Neural cell (in vitro differentiated cells): ENCODE results near the gene SGSM1. TPM values are rescaled to one million over a fixed set of nuclear protein-coding genes. Genes with fewer than 3 reads are reported as not detected.

Experiments used
- H2AFZ ChIP-seq: fragments of 200-600, 300-800 bp; sonication (generic), shearing (Covaris generic); 2 replicates; pipeline ENCODE4 v1.6.0; 2014; ENCODE audit warnings: low read depth, mild to moderate bottlenecking, antibody characterized with exemption, low read length, moderate library complexity
- H3F3A ChIP-seq: fragments of 200-600 bp; shearing (Covaris generic); 2 replicates; pipeline ENCODE4 v1.6.1; 2016; ENCODE audit warnings: mild to moderate bottlenecking, moderate library complexity, mixed read lengths, antibody characterized with exemption, low read length; ENCODE audit not compliant: insufficient read depth, poor library complexity, severe bottlenecking
- H3K27ac ChIP-seq: fragments of 200-600, 300-800 bp; sonication (generic), shearing (Covaris generic); 2 replicates; pipeline ENCODE4 v1.5.1; 2014; ENCODE audit warnings: mild to moderate bottlenecking, low read length, moderate library complexity
- H3K27me3 ChIP-seq: fragments of 300-800, 200-600 bp; sonication (generic), shearing (Covaris generic); 2 replicates; pipeline ENCODE4 v1.6.0; 2014; ENCODE audit warnings: mild to moderate bottlenecking, low read depth, low read length, moderate library complexity; ENCODE audit not compliant: insufficient read depth
- H3K36me3 ChIP-seq: fragments of 300-800, 200-600 bp; sonication (generic), shearing (Covaris generic); 2 replicates; pipeline ENCODE4 v1.5.1; 2014; ENCODE audit warnings: mild to moderate bottlenecking, antibody characterized with exemption, low read length, moderate library complexity; ENCODE audit not compliant: insufficient read depth
- H3K4me2 ChIP-seq: fragments of 300-800, 200-600 bp; sonication (generic), shearing (Covaris generic); 2 replicates; pipeline ENCODE4 v1.6.0; 2014; ENCODE audit warnings: mild to moderate bottlenecking, low read length
- H3K4me3 ChIP-seq: fragments of 300-800, 200-600 bp; sonication (generic), shearing (Covaris generic); 2 replicates; pipeline ENCODE4 v1.5.1; 2014; ENCODE audit warnings: mild to moderate bottlenecking, low read length, moderate library complexity
- H3K79me2 ChIP-seq: fragments of 200-600 bp; shearing (Covaris generic); replicated peaks from 2 replicates; pipeline ENCODE4 v1.6.0; 2014; ENCODE audit warnings: mild to moderate bottlenecking, low read length, moderate library complexity; ENCODE audit not compliant: insufficient read depth
- H3K9ac ChIP-seq: fragments of 300-800, 200-600 bp; sonication (generic), shearing (Covaris generic); 2 replicates; pipeline ENCODE4 v1.6.1; 2016; ENCODE audit warnings: mild to moderate bottlenecking, low read length, mixed read lengths
- H3K9me2 ChIP-seq: fragments of 200-600 bp; shearing (Covaris generic); 2 replicates; pipeline ENCODE4 v1.6.1; 2016; ENCODE audit warnings: mild to moderate bottlenecking, low read length, mixed read lengths; ENCODE audit not compliant: insufficient read depth
- H3K9me3 ChIP-seq: fragments of 200-600, 300-800 bp; sonication (generic), shearing (Covaris generic); 2 replicates; pipeline ENCODE4 v1.6.1; 2016; ENCODE audit warnings: mild to moderate bottlenecking, mixed run types, low read length, moderate library complexity, mixed read lengths
- H4K20me1 ChIP-seq: fragments of 200-600 bp; shearing (Covaris generic); 2 replicates; pipeline ENCODE4 v1.6.1; 2016; ENCODE audit warnings: mild to moderate bottlenecking, mixed run types; ENCODE audit not compliant: insufficient read depth
- EP300 ChIP-seq: fragments of 450-650 bp; conservative IDR thresholded peaks from 2 replicates; pipeline ENCODE4 v1.6.1; 2014; ENCODE audit warnings: antibody characterized with exemption, mild to moderate bottlenecking, moderate library complexity; ENCODE audit not compliant: poor library complexity, severe bottlenecking
- EZH2 ChIP-seq: fragments of 200-600, 300-800 bp; shearing (Covaris generic), sonication (generic); IDR thresholded peaks from 2 replicates; pipeline ENCODE4 v1.6.1; 2014; ENCODE audit warnings: antibody characterized with exemption, low read length, borderline replicate concordance, mild to moderate bottlenecking; ENCODE audit not compliant: insufficient read depth, poor library complexity, severe bottlenecking
- MXI1 ChIP-seq: fragments of 450-650 bp; conservative IDR thresholded peaks from 2 replicates; pipeline ENCODE4 v1.6.1; 2014; ENCODE audit warnings: antibody characterized with exemption, mild to moderate bottlenecking; ENCODE audit not compliant: poor library complexity, severe bottlenecking
- POLR2AphosphoS5 ChIP-seq: IDR thresholded peaks from 2 replicates; pipeline ENCODE4 v1.6.1; 2012
- RAD21 ChIP-seq: fragments of 450-650 bp; conservative IDR thresholded peaks from 2 replicates; pipeline ENCODE4 v1.6.1; 2014; ENCODE audit warnings: antibody characterized with exemption, mild to moderate bottlenecking, moderate library complexity
- SMC3 ChIP-seq: fragments of 450-650 bp; conservative IDR thresholded peaks from 2 replicates; pipeline ENCODE4 v1.6.1; 2014; ENCODE audit warnings: antibody characterized with exemption, mild to moderate bottlenecking, moderate library complexity; ENCODE audit not compliant: poor library complexity
- TAF1 ChIP-seq: IDR thresholded peaks from 2 replicates; pipeline ENCODE4 v1.6.1; 2012; ENCODE audit warnings: low read depth
- polyA plus RNA-seq: library from polyadenylated mRNA; depleted of rRNA; stranded (reverse); fragments of >200 nt; gene quantifications from 2 replicates; pipeline ENCODE4 v1.2.3, GENCODE V29; 2014
- TF ChIP-seq, protein P1 (sequence below): IDR thresholded peaks from 2 replicates; pipeline ENCODE4 v1.6.1; 2012; ENCODE audit warnings: borderline replicate concordance
- TF ChIP-seq, protein P2 (sequence below): fragments of 450-650 bp; IDR thresholded peaks from 2 replicates; pipeline ENCODE4 v1.5.1; 2014; ENCODE audit warnings: antibody characterized with exemption, mild to moderate bottlenecking, moderate library complexity; ENCODE audit not compliant: poor library complexity, severe bottlenecking

SGSM1 gene
- polyA plus RNA-seq, 1 donor from 2014 or later, result 7.5 TPM

DNA sequence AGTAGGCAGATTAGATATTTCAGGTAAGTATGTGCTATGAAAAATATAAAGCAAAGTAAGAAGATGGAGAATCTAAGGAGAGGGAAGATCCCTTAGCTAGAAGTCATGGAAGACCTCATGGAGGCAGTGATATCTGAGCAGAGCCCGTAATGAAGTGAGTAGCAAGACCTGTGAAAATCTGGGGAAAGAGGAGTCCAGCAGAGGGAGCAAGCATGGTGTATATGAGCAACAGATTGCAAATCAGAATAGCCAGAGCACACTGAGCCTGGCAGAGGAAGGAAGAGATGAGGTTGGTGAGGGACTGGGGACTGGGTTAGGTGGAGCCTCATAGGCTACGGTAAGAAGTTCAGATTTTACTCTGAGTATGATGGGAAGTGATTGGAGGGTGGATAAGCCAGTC is 131.1 kb downstream of the SGSM1 start:
- Histone ChIP-seq H4K20me1 (no peaks in the 10 kb centered on the region), H3K36me3 (no peaks in the 10 kb centered on the region), H3F3A (no peaks in the 10 kb centered on the region), H3K27ac (no peak overlapping the region), H3K9ac (no peak overlapping the region), H2AFZ (no peak overlapping the region), H3K27me3 (no peaks in the 10 kb centered on the region), H3K9me3 (no peaks in the 10 kb centered on the region), H3K4me2 (no peak overlapping the region), H3K4me3 (no peak overlapping the region), H3K79me2 (no peaks in the 10 kb centered on the region), H3K9me2 (no peaks in the 10 kb centered on the region)
- TF ChIP-seq POLR2AphosphoS5 (no peak), MXI1 (no peak), SMC3 (no peak), EZH2 (no peak), RAD21 (no peak), EP300 (no peak), TAF1 (no peak)
- TF ChIP-seq, protein P1, sequence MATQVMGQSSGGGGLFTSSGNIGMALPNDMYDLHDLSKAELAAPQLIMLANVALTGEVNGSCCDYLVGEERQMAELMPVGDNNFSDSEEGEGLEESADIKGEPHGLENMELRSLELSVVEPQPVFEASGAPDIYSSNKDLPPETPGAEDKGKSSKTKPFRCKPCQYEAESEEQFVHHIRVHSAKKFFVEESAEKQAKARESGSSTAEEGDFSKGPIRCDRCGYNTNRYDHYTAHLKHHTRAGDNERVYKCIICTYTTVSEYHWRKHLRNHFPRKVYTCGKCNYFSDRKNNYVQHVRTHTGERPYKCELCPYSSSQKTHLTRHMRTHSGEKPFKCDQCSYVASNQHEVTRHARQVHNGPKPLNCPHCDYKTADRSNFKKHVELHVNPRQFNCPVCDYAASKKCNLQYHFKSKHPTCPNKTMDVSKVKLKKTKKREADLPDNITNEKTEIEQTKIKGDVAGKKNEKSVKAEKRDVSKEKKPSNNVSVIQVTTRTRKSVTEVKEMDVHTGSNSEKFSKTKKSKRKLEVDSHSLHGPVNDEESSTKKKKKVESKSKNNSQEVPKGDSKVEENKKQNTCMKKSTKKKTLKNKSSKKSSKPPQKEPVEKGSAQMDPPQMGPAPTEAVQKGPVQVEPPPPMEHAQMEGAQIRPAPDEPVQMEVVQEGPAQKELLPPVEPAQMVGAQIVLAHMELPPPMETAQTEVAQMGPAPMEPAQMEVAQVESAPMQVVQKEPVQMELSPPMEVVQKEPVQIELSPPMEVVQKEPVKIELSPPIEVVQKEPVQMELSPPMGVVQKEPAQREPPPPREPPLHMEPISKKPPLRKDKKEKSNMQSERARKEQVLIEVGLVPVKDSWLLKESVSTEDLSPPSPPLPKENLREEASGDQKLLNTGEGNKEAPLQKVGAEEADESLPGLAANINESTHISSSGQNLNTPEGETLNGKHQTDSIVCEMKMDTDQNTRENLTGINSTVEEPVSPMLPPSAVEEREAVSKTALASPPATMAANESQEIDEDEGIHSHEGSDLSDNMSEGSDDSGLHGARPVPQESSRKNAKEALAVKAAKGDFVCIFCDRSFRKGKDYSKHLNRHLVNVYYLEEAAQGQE, result no peak
- TF ChIP-seq, protein P2, sequence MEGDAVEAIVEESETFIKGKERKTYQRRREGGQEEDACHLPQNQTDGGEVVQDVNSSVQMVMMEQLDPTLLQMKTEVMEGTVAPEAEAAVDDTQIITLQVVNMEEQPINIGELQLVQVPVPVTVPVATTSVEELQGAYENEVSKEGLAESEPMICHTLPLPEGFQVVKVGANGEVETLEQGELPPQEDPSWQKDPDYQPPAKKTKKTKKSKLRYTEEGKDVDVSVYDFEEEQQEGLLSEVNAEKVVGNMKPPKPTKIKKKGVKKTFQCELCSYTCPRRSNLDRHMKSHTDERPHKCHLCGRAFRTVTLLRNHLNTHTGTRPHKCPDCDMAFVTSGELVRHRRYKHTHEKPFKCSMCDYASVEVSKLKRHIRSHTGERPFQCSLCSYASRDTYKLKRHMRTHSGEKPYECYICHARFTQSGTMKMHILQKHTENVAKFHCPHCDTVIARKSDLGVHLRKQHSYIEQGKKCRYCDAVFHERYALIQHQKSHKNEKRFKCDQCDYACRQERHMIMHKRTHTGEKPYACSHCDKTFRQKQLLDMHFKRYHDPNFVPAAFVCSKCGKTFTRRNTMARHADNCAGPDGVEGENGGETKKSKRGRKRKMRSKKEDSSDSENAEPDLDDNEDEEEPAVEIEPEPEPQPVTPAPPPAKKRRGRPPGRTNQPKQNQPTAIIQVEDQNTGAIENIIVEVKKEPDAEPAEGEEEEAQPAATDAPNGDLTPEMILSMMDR, result no peak

DNA sequence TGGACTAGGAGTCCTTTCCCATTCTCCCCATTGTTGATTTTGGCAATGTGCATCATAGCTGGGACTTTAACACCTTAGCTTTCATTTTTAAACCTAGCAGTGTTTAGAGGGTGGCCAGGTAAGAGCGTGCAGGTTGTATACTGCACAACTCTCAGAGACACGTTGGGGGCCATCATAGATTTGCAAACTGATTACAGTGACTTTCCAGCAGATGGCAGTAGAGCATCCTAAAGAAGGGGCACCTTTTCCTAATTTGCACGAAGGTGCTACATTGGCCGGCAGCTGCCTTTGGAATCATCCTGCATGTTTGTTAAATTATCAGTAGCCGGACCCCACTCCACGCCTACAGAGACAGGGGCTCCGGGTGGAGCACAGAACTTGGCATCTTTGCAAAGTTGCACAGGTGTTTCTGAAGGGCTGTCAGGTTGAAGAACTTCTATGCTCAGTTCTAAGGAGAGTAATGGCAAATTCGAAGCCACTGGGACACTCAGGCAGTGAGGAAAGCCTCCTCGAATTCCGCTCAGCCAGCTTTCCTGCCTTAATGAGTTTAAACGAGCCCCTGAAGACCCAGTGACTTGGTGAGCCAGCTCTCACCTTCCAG is 132.8 kb downstream of the SGSM1 start:
- H3K9me2 ChIP-seq, result no peaks in the 10 kb centered on the region
- H3K4me2 ChIP-seq, result no peak overlapping the region
- TF ChIP-seq, protein P1, result no peak
- peak; percentile 68 for TF ChIP-seq RAD21
- TF ChIP-seq, protein P2, result peak; percentile 73
- TF ChIP-seq MXI1, result no peak
- TF ChIP-seq SMC3, result peak; percentile 74
- no peak overlapping the region for H3K9ac ChIP-seq
- no peak overlapping the region for H3K4me3 ChIP-seq
- H3K27ac ChIP-seq, result no peak overlapping the region
- H3K27me3 ChIP-seq, result no peaks in the 10 kb centered on the region
- no peaks in the 10 kb centered on the region for H3F3A ChIP-seq
- no peaks in the 10 kb centered on the region for H3K36me3 ChIP-seq
- H2AFZ ChIP-seq, result no peak overlapping the region
- no peaks in the 10 kb centered on the region for H3K9me3 ChIP-seq
- H4K20me1 ChIP-seq, result no peaks in the 10 kb centered on the region
- H3K79me2 ChIP-seq, result no peaks in the 10 kb centered on the region
